Measurements from ENCODE around the gene MXD1.

Gene MXD1

GRCh38 chr2:69969126-69969983 lies 54.4 kb downstream of the MXD1 start:
- DNase-seq (ENCODE audit: low read depth): no peak
- no peak for TF ChIP-seq CTCF (IDR thresholded peaks at IDR 0.05; ENCODE audit: insufficient read depth, low read depth, low read length, missing control alignments)
- no peak overlapping the region for H3K4me3 ChIP-seq (ENCODE audit: low read length)

GRCh38 chr2:69969991-69970390 lies 55.1 kb downstream of the MXD1 start:
- no peak for DNase-seq (ENCODE audit: low read depth)
- TF ChIP-seq CTCF (IDR thresholded peaks at IDR 0.05; ENCODE audit: insufficient read depth, low read depth, low read length, missing control alignments): no peak
- no peak overlapping the region for H3K4me3 ChIP-seq (ENCODE audit: low read length)

- no peak for DNase-seq (ENCODE audit: low read depth)
- no peak for TF ChIP-seq CTCF (IDR thresholded peaks at IDR 0.05; ENCODE audit: insufficient read depth, low read depth, low read length, missing control alignments)
- H3K4me3 ChIP-seq (ENCODE audit: low read length): no peak overlapping the region
These were observed 57.9 kb downstream of the MXD1 start for GRCh38 chr2:69972822-69973221.

- no peak for TF ChIP-seq CTCF (IDR thresholded peaks at IDR 0.05; ENCODE audit: insufficient read depth, low read depth, low read length, missing control alignments)
- H3K4me3 ChIP-seq (ENCODE audit: low read length): no peak overlapping the region
- no peak for DNase-seq (ENCODE audit: low read depth)
These were observed 58.4 kb downstream of the MXD1 start for GRCh38 chr2:69973335-69973735.

GRCh38 chr2:69975136-69975852 lies 60.4 kb downstream of the MXD1 start:
- H3K4me3 ChIP-seq (ENCODE audit: low read length): no peak overlapping the region
- TF ChIP-seq CTCF (IDR thresholded peaks at IDR 0.05; ENCODE audit: insufficient read depth, low read depth, low read length, missing control alignments): no peak

GRCh38 chr2:69975853-69976462 lies 61.0 kb downstream of the MXD1 start:
- no peak overlapping the region for H3K4me3 ChIP-seq (ENCODE audit: low read length)
- DNase-seq (ENCODE audit: low read depth): no peak
- no peak for TF ChIP-seq CTCF (IDR thresholded peaks at IDR 0.05; ENCODE audit: insufficient read depth, low read depth, low read length, missing control alignments)

More at GRCh38 chr2:69975136-69975852, 60.4 kb downstream of the MXD1 start:
- DNase-seq (ENCODE audit: low read depth): no peak

Data from epithelial cell of esophagus (primary cell).